Measurements from ENCODE around the gene SMIM31.

- TF ChIP-seq CTCF (IDR thresholded peaks at IDR 0.05) (no peak), EZH2 (IDR thresholded peaks at IDR 0.05; ENCODE audit: borderline replicate concordance, insufficient read depth, low read depth, low read length, poor library complexity, severe bottlenecking) (no peak)
Measured at GRCh38 chr4:164790249-164790648, 36.3 kb downstream of the SMIM31 start.

Data from B cell (primary cell).